Cardiac septum (tissue), 1 donor: ENCODE results near the gene RPL18A. TPM values are rescaled to one million over a fixed set of nuclear protein-coding genes. Genes with fewer than 3 reads are reported as not detected.

Experiments used
- DNase-seq: peaks from one replicate; pipeline ENCODE4 v3.0.0-alpha.2; 2020; ENCODE audit warnings: low spot score
- intact Hi-C: fragments of 100-400 bp; cut with DNase I; formaldehyde crosslinking; loops from one replicate; pipeline ENCODE4 v1.14.0; 2022
- total RNA-seq: library from RNA; stranded (reverse); fragmentation: NEBNext Ultra II Directional; extraction: Animal tissue kit (Norgen Biotek cat#: 25700); gene quantifications from one replicate; pipeline ENCODE4 v1.2.1, GENCODE V29; 2021
- donor health status: DM: no; HTN: no; CAD: no.

RPL18A gene
- total RNA-seq, 1 donor from 2014 or later: 669 TPM

DNA sequence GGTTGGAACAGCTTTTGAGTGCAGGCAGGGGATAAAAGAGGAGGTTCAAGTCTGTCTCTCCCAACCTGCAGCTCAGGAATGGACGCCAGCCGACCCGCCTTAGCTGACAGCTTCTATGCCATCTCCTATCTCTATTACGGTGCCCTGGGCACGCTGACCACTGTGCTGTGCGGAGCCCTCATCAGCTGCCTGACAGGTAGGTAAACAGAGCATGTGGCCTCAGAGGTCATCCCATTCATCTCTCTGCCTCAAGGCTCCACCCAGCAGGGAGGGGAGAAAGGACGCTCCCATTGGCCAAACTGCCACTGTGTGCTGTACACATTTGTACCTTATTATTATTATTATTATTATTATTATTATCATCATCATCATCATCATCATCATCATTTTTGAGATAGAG lies 28.6 kb downstream of the RPL18A start:
- no peak for DNase-seq
- intact Hi-C loops: no loop called here

DNA sequence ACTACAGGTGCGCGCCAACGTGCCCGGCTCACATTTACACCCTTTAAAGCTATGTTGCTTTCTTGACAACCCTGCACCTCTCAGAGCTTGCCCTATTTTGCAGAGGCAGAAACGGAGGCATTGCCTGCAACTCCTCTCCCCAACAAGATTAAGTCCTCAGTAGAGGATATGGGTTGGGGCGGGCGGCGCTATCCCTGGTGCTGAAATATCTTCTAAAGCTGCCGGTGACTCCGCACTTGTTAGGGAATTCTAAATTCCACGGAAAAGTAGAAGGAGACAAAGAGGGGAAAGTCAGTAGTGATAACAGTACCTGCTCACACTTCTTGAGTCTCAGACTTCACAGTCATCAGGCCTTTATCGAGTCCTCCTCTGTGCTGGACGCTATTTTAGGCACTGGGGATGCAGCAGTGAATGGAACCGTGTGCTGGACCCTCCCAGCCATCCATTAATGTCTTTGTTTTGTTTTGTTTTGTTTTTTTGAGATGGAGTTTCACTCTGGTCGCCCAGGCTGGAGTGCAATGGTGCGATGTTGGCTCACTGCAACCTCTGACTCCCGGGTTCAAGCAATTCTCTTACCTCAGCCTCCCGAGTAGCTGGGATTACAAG lies 30.0 kb downstream of the RPL18A start:
- DNase-seq: no peak
- intact Hi-C loops: no loop called here

DNA sequence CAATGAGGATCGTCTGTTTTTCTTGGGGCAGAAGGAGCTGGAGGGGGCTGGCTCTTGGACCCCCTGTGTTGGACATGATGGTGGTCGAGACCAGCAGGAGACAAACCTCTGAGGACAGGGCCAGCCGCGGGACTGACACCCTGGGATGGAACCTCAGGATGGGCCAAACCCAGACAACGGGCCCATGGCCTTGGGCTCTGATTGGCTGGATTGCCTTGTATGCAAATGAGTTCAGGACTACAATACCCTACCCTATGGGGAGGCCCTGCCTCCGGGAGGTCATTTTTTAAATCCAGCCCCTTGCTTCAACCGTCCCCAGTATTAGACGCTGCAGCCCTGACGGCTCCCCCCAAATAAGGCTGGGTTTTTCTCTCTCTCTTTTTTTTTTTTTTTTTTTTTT lies 34.1 kb downstream of the RPL18A start:
- intact Hi-C loops: no loop called here
- DNase-seq: no peak

DNA sequence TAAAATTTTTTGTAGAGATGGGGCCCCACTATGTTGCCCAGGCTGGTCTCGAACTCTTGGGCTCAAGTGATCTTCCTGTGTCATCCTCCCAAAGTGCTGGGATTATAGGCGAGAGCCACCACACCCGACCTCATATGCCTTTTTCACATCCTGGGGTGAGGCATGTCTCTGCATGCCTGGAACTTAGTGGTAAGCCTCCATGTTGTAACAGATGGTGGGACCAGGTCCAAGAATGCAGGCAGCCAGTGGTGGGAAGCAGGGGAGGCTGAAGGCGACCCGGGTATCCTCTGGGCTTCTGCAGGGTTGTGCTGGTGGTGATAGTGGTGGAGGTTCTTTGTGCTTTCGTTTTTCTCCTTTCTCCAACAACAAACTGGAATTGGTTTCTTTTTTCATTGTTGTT lies 43.0 kb downstream of the RPL18A start:
- intact Hi-C loops: no loop called here
- DNase-seq: no peak

DNA sequence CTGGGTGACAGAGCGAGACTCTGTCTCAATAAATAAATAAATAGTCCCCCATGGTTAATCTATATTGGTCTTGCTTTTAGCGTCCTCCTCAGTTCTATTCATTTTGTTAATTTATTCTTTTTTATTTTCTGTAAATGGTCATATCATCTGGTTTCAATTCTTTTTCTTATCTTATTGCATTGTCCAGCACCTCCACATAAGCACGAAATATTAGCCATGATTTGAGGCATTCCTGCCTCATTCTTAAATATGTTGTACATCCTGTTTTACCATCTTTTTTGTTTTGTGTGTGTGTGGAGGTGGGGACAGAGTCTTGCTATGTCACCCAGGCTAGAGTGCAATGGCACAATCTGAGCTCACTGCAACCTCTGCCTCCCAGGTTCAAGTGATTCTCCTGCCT lies 48.5 kb downstream of the RPL18A start:
- DNase-seq: no peak

DNA sequence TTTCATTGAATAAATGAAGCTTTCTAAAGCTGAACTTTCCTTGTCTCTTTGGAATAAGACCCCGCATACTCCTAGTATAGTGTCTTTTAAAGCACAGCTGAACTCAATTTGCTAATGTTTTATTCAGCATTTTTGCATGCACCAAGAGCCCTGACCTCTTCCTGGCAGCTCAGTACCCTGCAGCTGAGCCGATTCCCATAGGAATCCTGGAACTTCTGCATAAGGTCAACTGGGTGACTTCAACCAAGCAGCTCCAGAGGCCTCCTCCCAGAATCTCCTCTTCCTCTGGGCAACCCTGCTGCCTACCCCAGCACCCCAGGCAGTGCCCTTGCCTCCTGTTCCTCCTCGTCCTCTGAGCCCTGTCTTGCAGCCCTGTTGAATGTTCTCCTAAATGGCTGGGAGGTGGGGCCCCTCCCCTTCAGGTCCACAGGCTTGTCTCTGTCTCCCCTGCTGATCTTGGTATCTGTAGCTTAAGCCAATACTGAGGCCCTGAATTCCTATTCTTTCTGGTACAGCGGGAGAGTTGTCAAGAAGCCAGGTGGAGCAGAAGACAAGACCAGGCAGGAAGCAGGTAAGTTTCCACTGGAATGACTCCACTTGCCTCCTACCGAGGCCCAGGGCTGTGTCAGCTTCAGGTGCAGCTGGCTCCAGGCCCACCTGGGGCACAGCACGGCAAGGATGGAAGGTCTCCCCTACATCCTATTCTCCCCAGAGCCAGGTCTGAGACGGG lies 49.5 kb downstream of the RPL18A start:
- no peak for DNase-seq
- intact Hi-C loops: no loop called here

More for the DNA sequence above, 48.5 kb downstream of the RPL18A start:
- intact Hi-C loops: no loop called here

DNA sequence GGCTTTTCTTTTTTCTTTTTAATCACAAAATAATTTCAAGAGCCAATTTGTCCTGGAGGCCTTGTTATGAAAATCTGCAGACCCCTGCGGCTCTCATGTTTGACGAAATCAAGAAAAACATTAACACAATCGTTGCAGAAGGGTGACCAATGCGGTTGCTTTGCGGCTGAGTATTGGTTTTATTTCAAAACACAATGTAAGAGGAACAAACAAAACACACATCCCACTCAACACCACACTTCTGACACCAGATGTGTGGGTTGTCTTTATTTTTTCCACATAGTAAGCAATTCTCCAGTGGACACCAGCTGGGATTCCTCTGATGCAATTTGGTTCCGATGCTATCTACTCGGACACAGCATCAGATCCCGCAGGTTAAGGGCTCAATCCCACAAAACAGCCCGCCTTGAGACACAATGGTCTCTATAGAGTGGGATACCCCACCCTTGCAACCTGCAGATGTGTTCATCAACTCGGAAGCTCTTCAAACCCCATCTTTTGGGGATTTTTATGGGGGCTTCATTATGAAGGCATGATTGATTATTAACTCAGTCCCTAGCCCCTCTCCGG lies 51.2 kb downstream of the RPL18A start:
- intact Hi-C loops: no loop called here
- DNase-seq: no peak

Other genes with a start within 250 kb of the RPL18A start
- gene UNC13A, start 171.6 kb upstream of the RPL18A start, total RNA-seq: 0.30 TPM
- gene MAP1S, start 140.4 kb upstream of the RPL18A start, total RNA-seq: 27.5 TPM
- 1.0 TPM for gene FCHO1, start 108.4 kb upstream of the RPL18A start, total RNA-seq
- gene B3GNT3, start 64.8 kb upstream of the RPL18A start, total RNA-seq: not detected
- gene INSL3, start 38.4 kb upstream of the RPL18A start, total RNA-seq: not detected
- gene JAK3, start 11.9 kb upstream of the RPL18A start, total RNA-seq: 6.2 TPM
- gene SLC5A5, start 12.0 kb downstream of the RPL18A start, total RNA-seq: not detected
- 71.3 TPM for gene CCDC124, start 73.1 kb downstream of the RPL18A start, total RNA-seq
- gene KCNN1, start 107.2 kb downstream of the RPL18A start, total RNA-seq: 0.19 TPM
- 9.2 TPM for gene ARRDC2, start 148.3 kb downstream of the RPL18A start, total RNA-seq
- gene IL12RB1, start 227.0 kb downstream of the RPL18A start, total RNA-seq: 0.35 TPM
- 5.2 TPM for gene MAST3, start 237.9 kb downstream of the RPL18A start, total RNA-seq